ENCODE data around the gene RIOK2. TPM values are rescaled to one million over a fixed set of nuclear protein-coding genes. Genes with fewer than 3 reads are reported as not detected.
"Not testable (repeated sequence)": the region's sequence is repeated elsewhere in the genome, so short reads cannot be mapped to it uniquely, and the experiment has no call there.

Gene RIOK2
- total RNA-seq, 1 donor from 2014 or later: 30.6 TPM

DNA sequence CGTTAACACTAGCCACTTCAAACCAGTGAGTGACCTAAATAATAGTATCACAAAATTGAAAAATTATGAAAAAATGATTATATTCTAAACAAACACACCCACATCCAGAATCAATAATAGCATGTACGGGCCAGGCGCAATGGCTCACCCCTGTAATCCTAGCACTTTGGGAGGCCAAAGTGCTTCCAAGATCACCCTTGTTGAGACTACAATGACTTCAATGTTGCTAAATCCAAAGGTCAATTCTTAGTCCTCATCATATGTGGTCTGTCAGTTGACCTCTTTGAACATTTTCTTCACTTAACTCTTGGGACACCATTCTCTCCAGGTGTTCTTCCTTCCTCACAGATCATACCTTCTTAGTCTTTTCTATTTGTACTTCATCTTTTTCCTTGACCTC, 11.3 kb downstream of the RIOK2 start:
- DNase-seq (ENCODE audit: low spot score): no peak

GRCh38 chr5:97167435-97167834, 15.6 kb downstream of the RIOK2 start:
- no peak for DNase-seq (ENCODE audit: low spot score)

DNA sequence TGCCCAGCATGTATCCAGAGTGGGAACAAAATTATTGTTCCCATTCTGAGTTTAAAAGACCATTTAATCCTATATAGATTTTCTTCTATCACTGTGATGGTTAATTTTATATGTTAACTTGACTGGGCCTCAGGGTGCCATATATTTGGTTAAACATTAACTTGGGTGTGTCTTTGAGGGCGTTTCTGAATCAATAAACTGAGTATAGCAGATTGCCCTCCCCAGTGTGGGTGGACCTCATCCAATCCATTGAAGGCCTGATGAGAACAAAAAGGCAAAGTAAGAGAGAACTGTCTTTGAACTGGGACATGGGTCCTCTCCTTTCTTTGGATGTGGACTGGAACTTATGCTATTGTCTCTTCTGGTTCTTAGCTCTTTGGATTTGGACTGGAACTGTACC, 17.3 kb downstream of the RIOK2 start:
- no peak for DNase-seq (ENCODE audit: low spot score)

- no peak for DNase-seq (ENCODE audit: low spot score)
These were observed 18.2 kb downstream of the RIOK2 start for GRCh38 chr5:97164846-97165245.

DNA sequence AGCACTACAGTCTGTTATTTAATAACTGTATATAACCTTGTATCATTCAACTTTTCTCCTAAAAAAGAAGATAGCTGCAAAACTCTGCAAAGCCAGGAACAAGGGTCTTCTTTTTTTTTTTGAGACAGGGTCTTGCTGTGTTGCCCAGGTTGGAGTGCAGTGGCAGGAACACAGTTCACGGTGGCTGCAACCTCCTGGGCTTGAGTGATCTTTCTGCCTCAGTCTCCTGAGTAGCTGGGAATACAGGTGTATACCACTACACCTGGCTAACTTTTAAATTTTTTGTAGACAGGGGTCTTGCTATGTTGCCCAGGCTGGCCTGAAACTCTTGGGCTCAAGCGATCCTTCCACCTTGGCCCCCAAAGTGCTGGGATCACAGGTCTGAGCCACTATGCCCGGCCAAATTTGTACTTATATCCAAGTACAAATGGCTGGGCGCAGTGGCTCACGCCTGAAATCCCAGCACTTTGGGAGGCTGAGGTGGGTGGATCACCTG, 19.2 kb downstream of the RIOK2 start:
- no peak for DNase-seq (ENCODE audit: low spot score)

DNA sequence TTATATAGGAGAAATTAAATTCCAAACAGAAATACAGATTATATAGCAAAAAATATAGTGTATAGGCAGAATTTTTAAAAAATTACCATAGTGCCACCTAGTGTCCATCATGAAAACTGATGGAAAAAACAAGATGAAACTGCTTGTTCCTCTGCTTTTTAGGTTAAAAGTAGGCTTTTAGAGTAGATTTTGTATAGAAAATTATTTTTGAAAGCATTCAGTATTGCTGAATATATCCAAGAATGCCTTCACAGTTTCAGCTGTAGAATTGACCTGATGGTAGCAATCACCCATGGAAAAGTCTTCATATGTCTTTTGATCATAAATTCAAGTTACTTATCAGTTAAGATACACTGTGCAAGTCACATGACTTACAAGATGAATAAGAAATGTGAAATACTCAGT, 19.7 kb downstream of the RIOK2 start:
- DNase-seq (ENCODE audit: low spot score): no peak

GRCh38 chr5:97162045-97162444, 21.0 kb downstream of the RIOK2 start:
- DNase-seq (ENCODE audit: low spot score): no peak

- DNase-seq (ENCODE audit: low spot score): no peak
These were observed 25.4 kb downstream of the RIOK2 start for GRCh38 chr5:97157689-97158088.

DNA sequence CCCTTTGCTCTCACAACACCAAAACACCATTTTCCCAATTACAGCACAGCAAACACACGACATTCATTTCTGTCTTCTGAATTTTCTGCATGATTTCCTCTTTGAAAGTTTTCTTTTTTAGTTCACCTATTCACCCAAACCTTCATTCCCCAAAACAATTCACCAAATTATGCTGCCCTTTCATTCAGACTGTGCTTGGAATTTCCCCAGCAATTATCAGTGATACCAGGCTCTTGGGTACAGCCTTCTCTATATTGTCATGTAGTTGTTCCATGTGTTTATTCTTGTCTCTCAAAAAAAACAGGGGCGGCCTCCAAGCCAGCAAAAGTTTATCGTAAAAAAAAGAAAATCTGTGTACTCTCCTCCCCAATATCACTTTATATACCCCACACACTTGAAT, 31.7 kb downstream of the RIOK2 start:
- no peak for DNase-seq (ENCODE audit: low spot score)

- no peak for DNase-seq (ENCODE audit: low spot score)
These were observed 32.6 kb downstream of the RIOK2 start for GRCh38 chr5:97150401-97150800.

DNA sequence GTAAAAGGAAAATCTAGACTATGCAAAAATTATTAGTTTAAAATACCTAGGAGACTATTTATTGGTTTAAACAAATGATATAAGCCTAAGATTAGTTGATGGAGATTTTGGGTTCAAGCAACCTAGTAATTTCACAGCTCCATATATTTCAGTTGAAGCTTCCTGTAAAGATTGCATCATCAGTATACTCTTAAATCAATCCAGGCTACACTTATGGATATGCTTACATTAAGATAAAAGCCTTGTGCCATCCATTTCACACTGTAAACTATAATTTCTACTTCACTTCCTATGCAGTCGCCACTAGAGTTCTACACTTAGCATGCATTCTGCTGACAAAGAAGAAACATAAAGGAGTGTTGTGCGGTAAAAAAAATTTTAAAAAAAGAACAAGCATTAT, 33.3 kb downstream of the RIOK2 start:
- no peak for DNase-seq (ENCODE audit: low spot score)

GRCh38 chr5:97148288-97148687, 34.8 kb downstream of the RIOK2 start:
- no peak for DNase-seq (ENCODE audit: low spot score)

DNA sequence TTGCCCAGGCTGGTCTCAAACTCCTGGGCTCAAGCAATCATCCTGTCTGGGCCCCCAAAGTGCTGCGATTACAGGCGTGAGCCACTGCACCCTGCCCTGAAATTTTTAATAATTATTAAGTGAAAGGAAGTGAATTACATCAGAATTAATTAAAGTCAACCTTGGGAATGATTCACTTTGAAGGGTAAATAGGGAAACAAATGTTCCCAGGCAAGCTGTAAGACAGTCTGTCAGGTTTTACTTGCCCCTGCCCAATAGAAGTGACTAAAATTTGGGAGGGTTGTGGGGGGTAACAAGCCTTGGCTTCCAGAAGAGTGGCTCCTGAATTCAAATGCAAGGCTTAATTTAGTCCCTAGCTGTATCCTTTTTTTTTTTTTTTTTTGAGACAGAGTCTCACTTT, 39.3 kb downstream of the RIOK2 start:
- DNase-seq (ENCODE audit: low spot score): no peak

GRCh38 chr5:97142521-97143254, 40.4 kb downstream of the RIOK2 start, which contains the start of gene LIX1:
LIX1 (minus strand) TSS chr5:97142611; CDS start chr5:97142576, 35 bp downstream.
- DNase-seq (ENCODE audit: low spot score): no peak

- DNase-seq (ENCODE audit: low spot score): no peak
These were observed 41.5 kb downstream of the RIOK2 start for GRCh38 chr5:97141539-97141938.

GRCh38 chr5:97141031-97141430, 42.0 kb downstream of the RIOK2 start:
- no peak for DNase-seq (ENCODE audit: low spot score)

DNA sequence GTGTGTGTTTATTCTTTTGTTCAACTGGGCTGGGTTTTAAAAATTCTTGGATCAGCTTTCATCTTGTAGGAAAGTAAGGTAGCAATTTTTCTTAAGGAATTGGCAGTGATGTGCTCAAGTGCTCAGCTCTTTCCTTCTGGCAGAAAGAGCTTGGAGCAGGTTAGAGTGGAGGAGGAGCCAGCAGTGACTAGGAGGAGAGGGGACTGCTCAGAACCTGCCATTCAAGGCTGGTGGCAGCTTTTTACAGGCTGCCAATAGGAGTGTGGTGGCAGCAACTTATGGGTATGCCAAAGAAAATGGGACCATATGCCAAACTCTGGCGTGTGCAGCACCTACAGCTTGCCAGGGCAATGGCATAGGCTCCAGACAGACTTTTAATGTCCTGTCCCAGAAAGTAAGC, 42.8 kb downstream of the RIOK2 start:
- not testable (repeated sequence) for DNase-seq (ENCODE audit: low spot score)

GRCh38 chr5:97136475-97136874, 46.6 kb downstream of the RIOK2 start:
- DNase-seq (ENCODE audit: low spot score): no peak

DNA sequence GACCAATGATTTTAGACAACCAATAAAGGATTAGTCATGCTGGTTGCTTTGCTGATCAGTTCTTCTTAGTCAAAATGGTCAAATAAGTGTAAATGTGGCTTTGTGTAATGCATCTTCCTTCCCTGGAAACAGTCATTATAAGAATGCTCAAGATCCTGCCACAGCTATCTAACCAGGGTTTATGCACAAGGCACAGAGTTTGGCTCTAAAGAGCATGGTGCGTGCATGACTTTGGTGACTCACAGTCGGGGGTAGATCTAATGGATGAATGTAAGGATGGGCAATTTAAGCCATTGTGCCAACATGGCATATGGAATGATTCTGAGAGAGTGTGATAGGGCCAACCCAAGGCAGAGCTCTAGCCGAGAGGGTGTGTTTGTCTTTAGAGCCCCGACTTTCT, 47.2 kb downstream of the RIOK2 start:
- DNase-seq (ENCODE audit: low spot score): no peak

GRCh38 chr5:97134634-97135033, 48.4 kb downstream of the RIOK2 start:
- DNase-seq (ENCODE audit: low spot score): no peak

- DNase-seq (ENCODE audit: low spot score): no peak
These were observed 49.9 kb downstream of the RIOK2 start for GRCh38 chr5:97133101-97133500.

- DNase-seq (ENCODE audit: low spot score): no peak
These were observed 51.1 kb downstream of the RIOK2 start for GRCh38 chr5:97131921-97132320.

DNA sequence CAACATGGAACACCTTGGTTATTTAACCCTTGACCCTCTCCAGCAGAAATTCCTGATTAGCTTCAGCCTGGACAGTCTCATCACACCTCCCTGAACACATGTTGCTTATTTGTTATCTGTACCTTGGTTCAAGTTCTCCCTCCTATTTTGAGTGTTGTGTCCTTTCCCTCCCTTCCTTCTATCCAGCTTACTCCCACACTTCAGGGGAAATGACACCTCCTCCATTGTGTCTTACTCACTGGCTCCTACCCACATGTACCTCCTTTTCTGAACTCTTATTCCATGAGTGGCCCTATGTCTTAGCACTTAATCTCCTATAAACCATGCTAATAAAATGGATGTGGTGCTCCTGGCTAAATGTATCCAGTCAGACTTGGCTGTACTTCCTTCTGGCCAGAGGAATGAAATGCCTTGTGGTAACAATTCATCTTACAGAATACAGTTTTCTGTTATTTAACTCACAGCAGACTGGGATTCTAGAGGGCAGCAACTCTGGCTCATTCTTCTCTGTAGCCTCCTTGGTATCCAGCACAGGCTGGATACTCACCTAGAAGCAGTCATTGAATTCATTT, 51.8 kb downstream of the RIOK2 start:
- DNase-seq (ENCODE audit: low spot score): no peak

Measured in mesenteric fat pad (tissue), 1 donor.